Astrocyte of the cerebellum (primary cell): ENCODE measurements around the gene PRPF8.

Experiments
- DNase-seq: peaks from one replicate; pipeline ENCODE4 v3.0.0-alpha.2; 2011; ENCODE audit warnings: low read depth
- H3K4me3 ChIP-seq: 2 replicates; pipeline ENCODE4 v1.5.1; 2011; ENCODE audit warnings: mild to moderate bottlenecking, low read depth, low read length, moderate library complexity
- CTCF ChIP-seq: IDR thresholded peaks from 2 replicates; pipeline ENCODE4 v1.5.1; 2012; ENCODE audit warnings: low read length, low read depth, moderate library complexity, mild to moderate bottlenecking; ENCODE audit errors: missing control alignments
- in situ Hi-C: cut with HindIII; loops from 2 replicates; pipeline ENCODE4 v1.10.0; 2017; ENCODE audit warnings: low sequenced_read_pairs

PRPF8 gene

GRCh38 chr17:1606352-1606985, 78.2 kb downstream of the PRPF8 start:
- DNase-seq: no peak
- no peak for TF ChIP-seq CTCF
- in situ Hi-C loops: no loop called here
- no peak overlapping the region for H3K4me3 ChIP-seq

GRCh38 chr17:1605681-1606351, 78.9 kb downstream of the PRPF8 start:
- H3K4me3 ChIP-seq: no peak overlapping the region
- no peak for DNase-seq
- no peak for TF ChIP-seq CTCF
- in situ Hi-C loops: no loop called here

GRCh38 chr17:1604831-1605528, 79.7 kb downstream of the PRPF8 start:
- no peak overlapping the region for H3K4me3 ChIP-seq
- no peak for TF ChIP-seq CTCF
- no peak for DNase-seq
- in situ Hi-C loops: no loop called here

- DNase-seq: no peak
- no peak overlapping the region for H3K4me3 ChIP-seq
- TF ChIP-seq CTCF: no peak
- in situ Hi-C loops: no loop called here
Measured at GRCh38 chr17:1601571-1601970, 83.1 kb downstream of the PRPF8 start.
